Erythroblast (primary cell): ENCODE measurements around the gene ADA.

ENCODE experiments used
- GATA1 ChIP-seq: IDR thresholded peaks from 2 replicates; pipeline ENCODE4 v1.6.1; 2011; ENCODE audit warnings: low read depth, mild to moderate bottlenecking, control low read depth, low read length, moderate library complexity
- POLR2A ChIP-seq: IDR thresholded peaks from 2 replicates; pipeline ENCODE4 v1.6.1; 2011; ENCODE audit warnings: mild to moderate bottlenecking, low read length

- TF ChIP-seq POLR2A (no peak), GATA1 (no peak)
These were observed 39.4 kb upstream of the ADA start for GRCh38 chr20:44690781-44691423.
